Measurements from ENCODE around the gene KCP.
A peak's percentile ranks its signal among the peaks of the same experiment; 100 is the strongest.

The KCP gene

DNA sequence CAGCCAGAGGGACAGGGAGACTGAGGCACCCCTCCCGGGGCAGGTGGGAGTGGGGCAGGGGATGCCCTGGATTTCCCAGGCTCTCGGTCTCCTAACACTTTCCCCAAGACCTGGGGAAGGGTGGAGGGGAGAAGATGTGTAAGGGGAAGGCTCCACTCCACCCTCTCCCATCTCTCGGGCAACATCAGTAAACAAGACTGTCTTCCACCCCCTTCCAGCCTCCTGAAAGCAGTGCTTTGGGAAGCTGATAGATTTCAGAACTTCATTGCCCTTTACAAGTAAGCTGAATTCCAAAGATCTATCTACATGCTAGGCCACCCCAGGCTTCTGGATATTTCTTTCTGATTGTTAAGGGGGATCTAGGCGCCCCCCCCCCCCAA is 76.6 kb downstream of the KCP start:
- DNase-seq (ENCODE audit: extremely low read depth, low read depth), result no peak

DNA sequence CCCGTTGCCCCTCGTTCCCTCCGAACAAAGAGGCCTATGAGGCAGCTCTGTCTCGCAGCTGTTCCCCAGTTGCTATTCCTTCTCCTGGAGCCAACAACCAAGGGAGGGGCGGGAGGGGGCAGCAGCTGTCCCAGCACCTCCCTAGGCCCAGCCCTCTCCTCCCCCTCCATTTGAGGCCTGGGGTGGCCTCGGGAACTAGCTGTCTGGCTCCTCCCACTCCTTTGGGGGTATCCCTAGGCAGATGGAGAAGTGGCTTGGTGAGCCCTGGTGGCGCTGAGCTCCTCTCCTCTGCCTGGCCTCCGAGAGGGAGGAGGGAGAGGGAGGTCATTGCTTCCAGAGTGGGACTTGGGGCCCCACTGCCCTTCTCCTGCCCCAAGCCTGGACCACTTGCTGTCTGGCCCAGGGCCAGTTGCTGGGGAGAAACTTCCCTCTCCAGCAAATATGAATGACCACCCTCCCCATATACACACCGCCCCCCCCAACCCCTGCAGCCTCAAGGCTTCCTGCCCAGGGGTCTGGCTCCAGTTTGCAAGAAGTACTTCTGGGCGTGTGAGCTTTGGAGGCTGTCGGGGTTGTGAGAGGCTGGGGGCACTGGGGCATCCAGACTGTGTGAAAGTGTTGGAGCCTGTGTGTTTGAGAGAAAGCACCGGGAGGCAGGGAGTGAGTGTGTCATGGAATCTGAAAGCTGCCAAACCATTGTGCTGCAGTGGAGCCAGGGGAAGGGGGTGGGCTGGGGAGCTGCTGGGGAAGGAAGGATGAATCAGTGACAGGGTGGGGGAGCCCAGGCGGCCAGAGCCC is 77.2 kb downstream of the KCP start:
- no peak for DNase-seq (ENCODE audit: extremely low read depth, low read depth)
- TF ChIP-seq, protein P1, sequence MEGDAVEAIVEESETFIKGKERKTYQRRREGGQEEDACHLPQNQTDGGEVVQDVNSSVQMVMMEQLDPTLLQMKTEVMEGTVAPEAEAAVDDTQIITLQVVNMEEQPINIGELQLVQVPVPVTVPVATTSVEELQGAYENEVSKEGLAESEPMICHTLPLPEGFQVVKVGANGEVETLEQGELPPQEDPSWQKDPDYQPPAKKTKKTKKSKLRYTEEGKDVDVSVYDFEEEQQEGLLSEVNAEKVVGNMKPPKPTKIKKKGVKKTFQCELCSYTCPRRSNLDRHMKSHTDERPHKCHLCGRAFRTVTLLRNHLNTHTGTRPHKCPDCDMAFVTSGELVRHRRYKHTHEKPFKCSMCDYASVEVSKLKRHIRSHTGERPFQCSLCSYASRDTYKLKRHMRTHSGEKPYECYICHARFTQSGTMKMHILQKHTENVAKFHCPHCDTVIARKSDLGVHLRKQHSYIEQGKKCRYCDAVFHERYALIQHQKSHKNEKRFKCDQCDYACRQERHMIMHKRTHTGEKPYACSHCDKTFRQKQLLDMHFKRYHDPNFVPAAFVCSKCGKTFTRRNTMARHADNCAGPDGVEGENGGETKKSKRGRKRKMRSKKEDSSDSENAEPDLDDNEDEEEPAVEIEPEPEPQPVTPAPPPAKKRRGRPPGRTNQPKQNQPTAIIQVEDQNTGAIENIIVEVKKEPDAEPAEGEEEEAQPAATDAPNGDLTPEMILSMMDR (IDR thresholded peaks at IDR 0.05; ENCODE audit: low read depth, low read length), result no peak

More for the DNA sequence above, 76.6 kb downstream of the KCP start:
- TF ChIP-seq, protein P1 (IDR thresholded peaks at IDR 0.05; ENCODE audit: low read depth, low read length), result no peak

DNA sequence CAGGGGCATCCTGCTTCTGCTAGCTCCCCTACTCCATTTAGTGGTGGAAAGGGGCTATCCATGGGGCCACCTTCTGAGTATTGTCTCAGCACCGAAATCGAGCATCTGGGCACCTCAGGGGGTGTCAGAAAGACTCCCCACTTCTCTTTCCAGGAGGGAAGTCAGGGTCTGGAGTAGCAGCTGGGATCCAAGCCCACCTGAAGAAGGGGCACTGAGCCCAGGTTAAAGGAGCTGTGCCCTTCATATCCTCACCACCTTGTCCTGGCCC is 77.7 kb downstream of the KCP start:
- DNase-seq (ENCODE audit: extremely low read depth, low read depth), result no peak
- TF ChIP-seq, protein P1 (IDR thresholded peaks at IDR 0.05; ENCODE audit: low read depth, low read length), result no peak

DNA sequence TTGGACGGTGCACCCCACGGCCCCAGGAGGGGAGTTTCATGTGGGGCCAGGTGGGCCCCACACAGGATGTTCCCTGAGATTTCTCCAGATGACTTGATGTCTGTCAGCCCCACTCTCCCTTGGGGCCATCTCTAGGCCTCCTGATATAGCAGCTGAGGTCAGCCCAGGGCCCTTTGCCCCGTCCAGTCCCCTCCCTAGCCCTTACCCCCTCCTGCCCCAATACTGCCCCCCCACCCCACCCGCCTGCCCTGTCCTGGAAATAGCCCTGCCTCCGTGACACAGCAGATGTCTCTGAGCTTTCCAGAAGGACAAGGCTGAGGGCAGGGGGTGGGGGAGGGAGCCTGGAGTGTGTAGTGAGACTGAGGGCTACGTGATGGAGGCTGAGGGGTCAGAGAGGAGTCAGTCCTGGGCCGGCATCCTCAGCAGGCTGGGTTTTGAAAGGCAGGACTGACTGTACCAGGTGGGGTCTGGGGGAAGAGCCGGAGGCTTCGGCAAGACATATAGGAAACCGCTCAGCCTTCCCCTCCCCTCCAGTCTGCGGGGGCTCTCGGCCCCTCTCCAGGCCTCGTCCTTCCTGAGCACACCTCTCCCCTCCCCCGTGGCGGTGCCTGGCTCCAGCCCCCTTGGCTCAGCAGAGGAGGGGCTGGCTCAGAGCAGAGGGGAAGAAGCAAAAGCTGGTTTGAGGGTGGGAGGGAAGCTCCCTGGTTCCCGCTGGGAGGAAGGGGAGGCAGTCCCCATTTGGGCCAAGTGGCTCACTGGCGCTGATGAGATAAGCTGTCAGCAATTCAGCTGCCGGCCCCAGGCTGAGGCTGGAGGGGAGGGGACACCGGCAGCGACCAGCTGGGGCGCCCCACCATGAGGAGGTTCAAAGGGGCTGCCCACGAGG is 78.3 kb downstream of the KCP start:
- DNase-seq (ENCODE audit: extremely low read depth, low read depth), result no peak
- TF ChIP-seq, protein P1 (IDR thresholded peaks at IDR 0.05; ENCODE audit: low read depth, low read length), result no peak

DNA sequence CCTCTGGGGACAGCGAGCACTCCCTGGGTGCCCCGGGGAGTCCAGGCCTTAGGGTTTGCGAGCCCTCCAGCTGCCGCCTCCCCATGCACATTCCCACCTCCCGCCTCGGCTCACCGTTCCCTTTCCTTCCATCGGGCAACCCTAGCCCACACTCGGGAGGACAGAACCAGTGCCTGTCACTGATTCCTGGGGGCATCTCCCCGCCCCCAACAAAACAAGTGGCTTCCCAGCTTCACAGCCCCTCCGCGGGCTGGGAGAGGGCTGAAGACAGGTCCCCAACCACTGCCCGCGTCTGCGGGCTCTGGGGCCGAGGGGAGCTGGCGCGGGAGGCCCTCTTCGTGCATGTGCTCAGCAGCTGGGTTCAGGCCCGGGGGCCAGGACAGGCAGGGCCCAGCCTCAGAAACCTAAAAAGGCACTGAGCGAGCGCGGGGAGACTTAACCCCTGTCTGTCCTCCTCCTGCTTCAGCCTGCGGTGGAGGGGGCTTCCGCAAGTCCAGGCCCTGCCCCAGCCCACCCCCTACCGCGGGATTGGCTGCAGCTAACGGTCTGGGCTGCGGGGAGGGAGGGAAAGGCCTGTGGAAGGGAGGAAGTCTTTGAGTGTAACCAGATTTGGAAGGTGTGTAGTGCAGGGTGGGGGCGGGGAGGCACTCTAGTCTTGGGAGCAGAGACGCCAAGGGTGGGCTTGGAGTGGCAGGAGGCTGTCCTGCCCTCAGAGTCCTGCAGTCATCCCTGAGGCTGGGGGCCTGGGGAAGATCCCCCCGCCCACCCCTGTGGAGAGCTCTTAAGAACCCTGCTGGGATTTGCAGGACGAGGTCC is 79.1 kb downstream of the KCP start:
- DNase-seq (ENCODE audit: extremely low read depth, low read depth), result peak; percentile 50

DNA sequence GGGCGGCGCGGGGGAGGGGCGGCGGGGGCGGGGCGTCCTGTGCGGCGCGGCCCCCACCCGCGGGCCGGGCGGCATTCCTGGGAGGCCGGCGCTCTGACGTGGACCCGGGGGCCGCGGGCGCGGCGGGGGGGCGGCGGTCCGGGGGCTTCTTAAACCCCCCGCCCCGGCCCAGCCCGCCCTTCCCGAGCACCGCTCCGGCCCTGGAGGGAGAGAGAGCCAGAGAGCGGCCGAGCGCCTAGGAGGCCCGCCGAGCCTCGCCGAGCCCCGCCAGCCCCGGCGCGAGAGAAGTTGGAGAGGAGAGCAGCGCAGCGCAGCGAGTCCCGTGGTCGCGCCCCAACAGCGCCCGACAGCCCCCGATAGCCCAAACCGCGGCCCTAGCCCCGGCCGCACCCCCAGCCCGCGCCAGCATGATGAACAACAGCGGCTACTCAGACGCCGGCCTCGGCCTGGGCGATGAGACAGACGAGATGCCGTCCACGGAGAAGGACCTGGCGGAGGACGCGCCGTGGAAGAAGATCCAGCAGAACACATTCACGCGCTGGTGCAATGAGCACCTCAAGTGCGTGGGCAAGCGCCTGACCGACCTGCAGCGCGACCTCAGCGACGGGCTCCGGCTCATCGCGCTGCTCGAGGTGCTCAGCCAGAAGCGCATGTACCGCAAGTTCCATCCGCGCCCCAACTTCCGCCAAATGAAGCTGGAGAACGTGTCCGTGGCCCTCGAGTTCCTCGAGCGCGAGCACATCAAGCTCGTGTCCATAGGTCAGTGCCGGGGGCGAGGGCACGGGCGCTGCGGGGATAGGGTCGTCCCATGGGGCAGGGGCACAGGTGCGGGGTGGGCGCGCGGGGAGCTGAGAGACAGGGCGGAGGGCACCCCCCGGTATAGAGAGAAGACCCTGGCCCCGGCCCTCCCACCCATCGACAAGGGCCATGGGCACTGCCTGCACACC is 80.0 kb downstream of the KCP start, which contains the start of gene FLNC:
Gene FLNC, plus strand, starts transcription at position 176 of the 947 bp plus-strand sequence. Its CDS starts 232 bp downstream, at position 408.
- DNase-seq (ENCODE audit: extremely low read depth, low read depth), result peak; percentile 49
- TF ChIP-seq, protein P1 (IDR thresholded peaks at IDR 0.05; ENCODE audit: low read depth, low read length), result no peak

More for the DNA sequence above, 79.1 kb downstream of the KCP start:
- TF ChIP-seq, protein P1 (IDR thresholded peaks at IDR 0.05; ENCODE audit: low read depth, low read length), result no peak
